Transverse colon (tissue), 4 donors: ENCODE data around the gene LAMB4. TPM values are rescaled to one million over a fixed set of nuclear protein-coding genes. Genes with fewer than 3 reads are reported as not detected.
A peak's percentile ranks its signal among the peaks of the same experiment; 100 is the strongest.

Experiments
- DNase-seq: peaks from one replicate; pipeline ENCODE4 v3.0.0-alpha.2; 2019
- H3K27ac ChIP-seq, 4 donors: fragments of 200-600 bp; sonication (generic); 2 replicates each; pipeline ENCODE4 v1.5.1; 2016 to 2018; ENCODE audit warnings: inconsistent platforms in 4 of 4
- H3K27me3 ChIP-seq: fragments of 200-600 bp; sonication (generic); 2 replicates; pipeline ENCODE4 v1.5.1; 2017; ENCODE audit warnings: inconsistent platforms
- H3K36me3 ChIP-seq, 4 donors: fragments of 200-600 bp; sonication (generic); 2 replicates each; pipeline ENCODE4 v1.5.1; 2017 to 2019; ENCODE audit warnings: inconsistent platforms in 4 of 4
- H3K4me1 ChIP-seq, 4 donors: fragments of 200-600 bp; sonication (generic); 2 replicates each; pipeline ENCODE4 v1.5.1; 2017 to 2020; ENCODE audit warnings: inconsistent platforms in 4 of 4
- H3K4me3 ChIP-seq, 4 donors: fragments of 200-600 bp; sonication (generic); 1 replicate in 1 of 4; 2 replicates in 3 of 4; pipeline versions ENCODE4 v1.5.1 to v1.6.1; 2017 to 2019; ENCODE audit warnings: inconsistent platforms in 4 of 4
- H3K9me3 ChIP-seq, 2 donors: fragments of 200-600 bp; sonication (generic); 2 replicates each; pipeline ENCODE4 v1.5.1; 2017 to 2019; ENCODE audit warnings: inconsistent platforms in 2 of 2
- CTCF ChIP-seq, 5 experiments: fragments of 200-600 bp in 3 of 5; fragments of 450-650 bp in 2 of 5; sonication (generic) in 3 of 5; IDR thresholded peaks; 1 replicate in 2 of 5; 2 replicates in 3 of 5; pipeline ENCODE4 v1.5.1; 2016 to 2017; ENCODE audit warnings: antibody characterized with exemption in 5 of 5, inconsistent platforms in 3 of 5, mild to moderate bottlenecking in 2 of 5, moderate library complexity in 1 of 5
- EP300 ChIP-seq: sonication (generic); formaldehyde crosslinking; IDR thresholded peaks from one replicate; pipeline ENCODE4 v1.6.1; 2017; ENCODE audit warnings: antibody characterized with exemption, low read depth
- POLR2A ChIP-seq: fragments of 450-650 bp; IDR thresholded peaks from one replicate; pipeline ENCODE4 v1.6.1; 2016; ENCODE audit warnings: antibody characterized with exemption, mild to moderate bottlenecking, moderate library complexity
- POLR2AphosphoS5 ChIP-seq, 3 donors: sonication (generic); formaldehyde crosslinking; IDR thresholded peaks; one replicate each; pipeline ENCODE4 v1.6.1; 2016; ENCODE audit warnings: antibody characterized with exemption in 3 of 3
- WGBS, 2 donors: methylation state at CpG; one replicate each; pipeline ENCODE4 v1.1.5; 2018; ENCODE audit warnings: low coverage in 1 of 2; 5-methylcytosine and 5-hydroxymethylcytosine counted together
- in situ Hi-C, 4 donors: fragments of 200-750 bp; cut with MboI; loops; one replicate each; pipeline versions ENCODE4 v1.15.0 to v1.15.1; 2017; ENCODE audit warnings: low sequenced_read_pairs in 3 of 4, low pct_ligation_motif_present in 1 of 4, low pct_unique_long_range_greater_than_20kb in 1 of 4
- intact Hi-C: fragments of 100-400 bp; cut with DNase I; formaldehyde crosslinking; loops from one replicate; pipeline ENCODE4 v1.15.1; 2023; ENCODE audit warnings: low total_unique reads
- total RNA-seq, 4 donors: library from RNA; depleted of rRNA; stranded (reverse); fragments of >200 nt; gene quantifications; one replicate each; pipeline ENCODE4 v1.1.0, GENCODE V29; 2016

Gene LAMB4
- total RNA-seq, 4 donors from 2014 or later: not detected

- no peaks in the 10 kb centered on the region for H3K27me3 ChIP-seq
- in situ Hi-C loops: no loop called here
- intact Hi-C loops: no loop called here
- no peak for DNase-seq
- WGBS, 2 donors: 60 to 73% methylated on average over 4 of the region's 4 CpGs
- H3K4me3 ChIP-seq: no peak overlapping the region
- no peaks in the 10 kb centered on the region for H3K9me3 ChIP-seq
- H3K36me3 ChIP-seq: peaks cover 1 to 23% (median 6%) of the 10 kb centered on the region in 4 donors
- H3K27ac ChIP-seq: peak overlapping the region in 3 of 4 donors; percentile 44 to 74 (median 51)
- peaks cover 0 to 22% (median 12%) of the 10 kb centered on the region in 4 donors for H3K4me1 ChIP-seq
- TF ChIP-seq EP300: no peak
- TF ChIP-seq CTCF (IDR thresholded peaks at IDR 0.05): no peak
- TF ChIP-seq POLR2AphosphoS5 (IDR thresholded peaks at IDR 0.05): no peak
- TF ChIP-seq POLR2A: no peak
Observed at GRCh38 chr7:107981466-107981865, 148.7 kb downstream of the LAMB4 start.

GRCh38 chr7:107980671-107981190 lies 149.4 kb downstream of the LAMB4 start:
- 80 to 81% methylated on average over 7 to 8 of the region's 8 CpGs for WGBS, 2 donors
- Histone ChIP-seq H3K27ac (no peak overlapping the region), H3K27me3 (no peaks in the 10 kb centered on the region), H3K4me3 (no peak overlapping the region), H3K9me3 (no peaks in the 10 kb centered on the region), H3K36me3 (peaks cover 4 to 25% (median 9%) of the 10 kb centered on the region in 4 donors), H3K4me1 (peaks cover 0 to 22% (median 12%) of the 10 kb centered on the region in 4 donors)
- TF ChIP-seq CTCF (IDR thresholded peaks at IDR 0.05): no peak
- TF ChIP-seq POLR2AphosphoS5 (IDR thresholded peaks at IDR 0.05): no peak
- no peak for TF ChIP-seq EP300
- no peak for TF ChIP-seq POLR2A
- in situ Hi-C loops: no loop called here
- intact Hi-C loops: no loop called here
- no peak for DNase-seq

- DNase-seq: no peak
- Histone ChIP-seq H3K9me3 (no peaks in the 10 kb centered on the region), H3K36me3 (peaks cover 4 to 28% (median 12%) of the 10 kb centered on the region in 4 donors), H3K4me3 (no peak overlapping the region), H3K27ac (no peak overlapping the region), H3K4me1 (peaks cover 0 to 22% (median 12%) of the 10 kb centered on the region in 4 donors), H3K27me3 (no peaks in the 10 kb centered on the region)
- in situ Hi-C loops: no loop called here
- WGBS, 2 donors: 84 to 91% methylated on average over 3 of the region's 3 CpGs
- TF ChIP-seq CTCF (IDR thresholded peaks at IDR 0.05): no peak
- no peak for TF ChIP-seq POLR2AphosphoS5 (IDR thresholded peaks at IDR 0.05)
- TF ChIP-seq POLR2A: no peak
- TF ChIP-seq EP300: no peak
- intact Hi-C loops: no loop called here
Observed at GRCh38 chr7:107980171-107980570, 150.0 kb downstream of the LAMB4 start.

- Histone ChIP-seq H3K27me3 (no peaks in the 10 kb centered on the region), H3K36me3 (peaks cover 4 to 33% (median 13%) of the 10 kb centered on the region in 4 donors), H3K27ac (peak overlapping the region in 2 of 4 donors; percentile 4 to 21), H3K9me3 (no peaks in the 10 kb centered on the region), H3K4me1 (peaks cover 0 to 20% (median 10%) of the 10 kb centered on the region in 4 donors), H3K4me3 (no peak overlapping the region)
- 74 to 81% methylated on average over 5 of the region's 5 CpGs for WGBS, 2 donors
- TF ChIP-seq EP300 (no peak), POLR2A (no peak), CTCF (IDR thresholded peaks at IDR 0.05) (no peak), POLR2AphosphoS5 (IDR thresholded peaks at IDR 0.05) (no peak)
- no peak for DNase-seq
- intact Hi-C loops (no loop called here), in situ Hi-C loops (no loop called here)
Observed at GRCh38 chr7:107978815-107979408, 151.2 kb downstream of the LAMB4 start.
